GM12891 (cell line): ENCODE data around the gene CCL26.

Source experiments
- POLR2A ChIP-seq: IDR thresholded peaks from 2 replicates; pipeline ENCODE4 v1.6.1; 2011; ENCODE audit warnings: low read depth, low read length, control low read depth
- POLR2AphosphoS5 ChIP-seq: IDR thresholded peaks from 2 replicates; pipeline ENCODE4 v1.6.1; 2011; ENCODE audit warnings: low read depth, low read length, control low read depth

DNA sequence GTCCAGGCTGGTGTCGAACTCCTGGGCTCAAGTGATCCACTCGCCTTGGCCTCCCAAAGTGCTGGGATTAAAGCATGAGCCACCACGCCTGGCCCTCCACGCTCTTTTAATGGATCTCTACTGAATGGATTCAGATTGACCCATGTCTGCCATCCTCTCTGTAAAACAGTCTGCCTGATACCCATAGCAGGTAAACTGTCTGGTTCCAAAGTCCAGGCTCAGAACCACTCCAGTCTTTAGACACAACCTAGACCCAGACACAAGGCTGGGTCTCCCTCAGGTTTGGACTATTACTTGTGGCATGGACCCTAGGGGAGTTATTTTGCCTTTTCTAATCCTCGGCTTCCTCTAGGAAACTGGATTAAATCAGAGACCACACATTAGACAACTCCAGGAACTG, 52.4 kb downstream of the CCL26 start:
- TF ChIP-seq POLR2A (no peak), POLR2AphosphoS5 (no peak)
